ENCODE measurements around the gene SH3RF3.
A peak's percentile ranks its signal among the peaks of the same experiment; 100 is the strongest.

Gene SH3RF3

DNA sequence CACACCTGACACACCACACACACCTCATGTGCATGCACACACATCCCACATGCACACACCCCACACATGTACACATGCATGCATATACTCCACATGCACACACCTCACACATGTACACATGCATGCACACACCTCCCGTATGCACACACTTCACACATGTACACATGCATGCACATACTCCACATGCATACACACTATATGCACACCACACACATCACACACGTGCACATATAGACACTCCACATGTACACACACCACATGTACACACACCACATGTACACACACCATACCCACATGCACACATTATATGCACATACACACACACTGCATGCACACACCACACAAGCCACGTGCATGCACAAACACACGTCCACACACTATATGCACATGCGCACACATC is 384.2 kb downstream of the SH3RF3 start:
- no peak for TF ChIP-seq CTCF (conservative IDR thresholded peaks at IDR 0.05; ENCODE audit: low read depth, low read length)
- H3K4me3 ChIP-seq (ENCODE audit: low read depth, low read length) = no peak overlapping the region
- DNase-seq (ENCODE audit: low read depth) = no peak

- no peak overlapping the region for H3K4me3 ChIP-seq (ENCODE audit: low read depth, low read length)
- peak; percentile 93 for DNase-seq (ENCODE audit: low read depth)
- no peak for TF ChIP-seq CTCF (conservative IDR thresholded peaks at IDR 0.05; ENCODE audit: low read depth, low read length)
Measured at GRCh38 chr2:109513749-109514588, 385.0 kb downstream of the SH3RF3 start.

- no peak for DNase-seq (ENCODE audit: low read depth)
- no peak overlapping the region for H3K4me3 ChIP-seq (ENCODE audit: low read depth, low read length)
- TF ChIP-seq CTCF (conservative IDR thresholded peaks at IDR 0.05; ENCODE audit: low read depth, low read length) = no peak
Measured at GRCh38 chr2:109514857-109515256, 385.9 kb downstream of the SH3RF3 start.

DNA sequence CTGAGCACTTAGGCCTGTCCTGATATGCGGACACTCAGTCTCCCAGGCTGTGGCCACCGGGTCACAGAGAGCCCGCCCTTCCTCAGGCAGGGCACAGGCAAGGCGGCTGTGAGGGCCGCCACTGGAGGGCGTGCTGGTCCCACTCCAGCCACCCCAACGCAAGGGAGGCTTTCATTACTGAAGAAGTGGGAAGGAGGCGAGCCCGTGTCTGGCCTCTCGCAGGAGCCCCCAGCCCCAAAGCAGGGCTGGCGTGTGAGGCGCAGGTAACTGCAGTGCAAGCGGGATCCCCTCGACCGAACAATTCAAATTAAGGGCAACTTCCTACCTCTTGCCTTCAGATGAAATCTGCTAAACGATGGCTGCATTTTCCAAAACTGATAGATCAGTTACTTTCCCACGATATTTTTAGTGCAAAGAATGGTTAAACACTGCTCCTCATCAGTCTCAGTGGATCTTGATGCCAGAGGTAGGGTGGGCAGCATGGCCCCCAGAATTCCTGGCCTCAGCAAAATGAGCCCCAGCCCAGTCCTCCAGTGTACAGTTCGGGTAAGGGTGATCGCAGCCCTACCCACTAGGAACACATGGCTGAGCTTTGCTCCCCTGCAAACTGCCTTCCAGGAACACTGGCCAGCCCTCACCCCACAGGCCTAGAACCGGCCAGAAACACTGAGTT is 387.6 kb downstream of the SH3RF3 start:
- H3K4me3 ChIP-seq (ENCODE audit: low read depth, low read length) = no peak overlapping the region
- TF ChIP-seq CTCF (conservative IDR thresholded peaks at IDR 0.05; ENCODE audit: low read depth, low read length) = peak; percentile 68
- peak; percentile 24 for DNase-seq (ENCODE audit: low read depth)

DNA sequence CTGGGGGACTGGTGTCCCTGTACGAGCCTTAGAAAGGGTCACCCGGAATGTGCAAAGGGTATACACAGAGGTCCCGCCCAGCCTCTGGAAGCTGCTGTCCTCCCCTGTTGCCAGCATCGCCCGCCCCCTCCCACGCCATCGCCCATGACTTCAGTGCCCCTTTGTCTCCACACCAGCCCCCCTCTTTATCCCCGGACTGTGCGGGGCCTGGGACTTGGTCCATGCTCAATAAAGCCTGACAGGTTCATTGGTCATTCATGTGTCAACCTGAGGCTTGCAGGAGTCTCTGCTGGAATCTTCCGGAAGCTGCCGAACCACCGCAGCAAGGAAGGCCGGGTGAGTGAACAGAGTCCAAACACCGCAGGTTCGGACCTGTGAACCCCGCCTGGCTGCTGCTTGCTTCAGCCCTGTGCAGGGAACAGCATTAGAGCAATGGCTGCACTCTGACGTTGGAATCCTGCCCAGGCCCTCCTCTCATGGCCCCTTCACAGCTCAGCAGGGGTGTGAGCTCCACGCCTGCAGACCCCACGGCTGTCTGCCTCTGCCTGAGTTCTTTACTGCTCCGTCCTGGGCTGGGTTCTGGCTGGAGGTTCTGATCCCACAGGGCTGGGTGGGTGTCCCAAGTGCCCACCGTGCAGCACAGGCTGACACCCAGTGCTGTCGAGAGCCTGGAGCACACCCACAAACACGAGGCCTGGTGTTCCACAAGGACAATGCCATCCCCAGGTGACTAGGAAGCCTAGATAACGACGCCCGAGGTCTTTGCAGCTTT is 388.3 kb downstream of the SH3RF3 start:
- no peak for TF ChIP-seq CTCF (conservative IDR thresholded peaks at IDR 0.05; ENCODE audit: low read depth, low read length)
- H3K4me3 ChIP-seq (ENCODE audit: low read depth, low read length) = no peak overlapping the region
- DNase-seq (ENCODE audit: low read depth) = no peak

DNA sequence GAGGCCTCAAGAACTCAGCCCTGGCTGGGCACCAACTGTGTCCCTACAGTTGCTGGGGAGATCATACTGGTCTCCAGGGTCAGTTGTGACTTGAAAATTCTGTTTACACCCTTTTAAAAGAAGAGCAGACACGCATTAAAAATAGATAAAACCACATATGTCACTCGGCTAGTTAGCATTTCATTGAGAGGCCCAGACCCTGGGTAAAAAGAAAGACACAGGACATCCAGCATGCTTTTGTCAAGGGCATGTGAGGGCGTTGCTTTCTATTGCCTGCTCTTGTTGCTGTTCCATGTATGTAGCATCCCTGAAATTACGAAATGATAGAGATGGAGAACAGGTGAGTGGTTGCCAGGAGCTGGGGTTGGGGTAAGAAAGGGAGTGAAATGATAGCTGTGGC is 390.5 kb downstream of the SH3RF3 start:
- H3K4me3 ChIP-seq (ENCODE audit: low read depth, low read length) = no peak overlapping the region
- no peak for TF ChIP-seq CTCF (conservative IDR thresholded peaks at IDR 0.05; ENCODE audit: low read depth, low read length)
- DNase-seq (ENCODE audit: low read depth) = no peak
